ENCODE measurements around the gene CYB5A.

- TF ChIP-seq CTCF (IDR thresholded peaks at IDR 0.05; ENCODE audit: low read depth, low read length) (no peak), EZH2phosphoT487 (IDR thresholded peaks at IDR 0.05; ENCODE audit: low read depth) (no peak)
Observed at GRCh38 chr18:74281011-74281979, 10.5 kb downstream of the CYB5A start.

All from OCI-LY3 (cell line).